K562 (cell line): ENCODE data around the gene OOSP1. TPM values are rescaled to one million over a fixed set of nuclear protein-coding genes. Genes with fewer than 3 reads are reported as not detected.

Source experiments
- ATAC-seq: fragments of 200-7000 bp; cut with Tn5 transposase; 3 replicates; pipeline ENCODE4 v1.9.1; 2020; ENCODE audit warnings: moderate library complexity
- BruUV-seq: library from RNA; stranded (reverse); fragments of 400-500 nt; replicated peaks from 2 replicates; lab custom pipeline; 2021; lab: Mats Ljungman, UMichigan
- CTCF ChIA-PET: fragments of 300-600 bp; formaldehyde crosslinking; extraction: SDS; loops from one replicate; lab custom pipeline; 2021; ENCODE audit warnings: low intra/inter-chr PET ratio; lab: Yijun Ruan, JAX
- POLR2A ChIA-PET: fragments of 300-600, 350-650 bp; sonication (Branson Sonifier 250); formaldehyde crosslinking; extraction: SDS; loops from one replicate; lab custom pipeline; 2021; ENCODE audit warnings: antibody characterized with exemption, inconsistent platforms; lab: Yijun Ruan, JAX
- DNase-seq, 4 experiments: peaks; one replicate each; pipeline versions ENCODE4 v3.0.0 to v3.0.0-alpha.2; 2011 to 2018; ENCODE audit warnings: low spot score in 3 of 4, mixed read lengths in 3 of 4; ENCODE audit errors: extremely low read depth in 1 of 4
- FAIRE-seq: peaks from 2 replicates; lab custom pipeline; 2011; peaks lifted over from hg19 to GRCh38; lab: Jason Lieb, UNC
- H2AFZ ChIP-seq: 2 replicates; pipeline ENCODE4 v1.6.0; 2011; ENCODE audit warnings: low read depth, low read length, control low read depth, inconsistent platforms
- H3K27ac ChIP-seq: fragments of 200-600 bp; 3 replicates; pipeline ENCODE4 v1.8.0; 2011; ENCODE audit warnings: low read depth, mild to moderate bottlenecking, control low read depth, inconsistent platforms, low read length, moderate library complexity, mixed read lengths; ENCODE audit errors: extremely low read depth
- H3K27me3 ChIP-seq, 2 experiments: fragments of 300-600 bp in 1 of 2; 2 replicates in 1 of 2; 3 replicates in 1 of 2; pipeline versions ENCODE4 v1.6.0 to v1.8.0; 2011; ENCODE audit warnings: inconsistent platforms in 2 of 2, low read length in 2 of 2, mild to moderate bottlenecking in 1 of 2, mixed read lengths in 1 of 2, moderate library complexity in 1 of 2; ENCODE audit not compliant: control insufficient read depth in 2 of 2, insufficient read depth in 2 of 2
- H3K36me3 ChIP-seq: fragments of 300-600 bp; 3 replicates; pipeline ENCODE4 v1.8.0; 2011; ENCODE audit warnings: mild to moderate bottlenecking, low read length, inconsistent platforms; ENCODE audit not compliant: control insufficient read depth, insufficient read depth
- H3K4me1 ChIP-seq, 2 experiments: fragments of 200-600 bp in 1 of 2; replicated peaks in 1 of 2; 2 replicates in 1 of 2; 3 replicates in 1 of 2; pipeline versions ENCODE4 v1.5.1 to v1.8.0; 2011; ENCODE audit warnings: inconsistent platforms in 2 of 2, low read length in 2 of 2, mild to moderate bottlenecking in 1 of 2, mixed read lengths in 1 of 2, moderate library complexity in 1 of 2; ENCODE audit not compliant: control insufficient read depth in 2 of 2, insufficient read depth in 2 of 2
- H3K4me2 ChIP-seq: 2 replicates; pipeline ENCODE4 v1.6.1; 2011; ENCODE audit warnings: low read length, control low read depth, inconsistent platforms, mixed read lengths; ENCODE audit not compliant: insufficient read depth
- H3K4me3 ChIP-seq: fragments of 200-600 bp; sonication (generic), shearing (Covaris generic); 2 replicates; pipeline ENCODE4 v1.5.1; 2016; ENCODE audit warnings: control low read depth, inconsistent platforms
- H3K79me2 ChIP-seq: fragments of 200-600 bp; 3 replicates; pipeline ENCODE4 v1.8.0; 2011; ENCODE audit warnings: low read length, inconsistent platforms; ENCODE audit not compliant: control insufficient read depth, insufficient read depth
- H3K9ac ChIP-seq, 2 experiments: 2 replicates each; pipeline versions ENCODE4 v1.6.0 to v1.6.1; 2011; ENCODE audit warnings: low read depth in 2 of 2, low read length in 2 of 2, control low read depth in 1 of 2, inconsistent platforms in 1 of 2, mild to moderate bottlenecking in 1 of 2, mixed read lengths in 1 of 2; ENCODE audit not compliant: insufficient read depth in 1 of 2
- H3K9me1 ChIP-seq: one replicate; pipeline ENCODE4 v1.6.0; 2011; ENCODE audit warnings: inconsistent platforms, mild to moderate bottlenecking, low read length, moderate library complexity; ENCODE audit not compliant: control insufficient read depth, insufficient read depth
- H3K9me3 ChIP-seq: replicated peaks from 2 replicates; pipeline ENCODE4 v1.5.1; 2011; ENCODE audit warnings: low read depth, low read length, inconsistent platforms; ENCODE audit not compliant: control insufficient read depth, insufficient read depth
- H4K20me1 ChIP-seq: replicated peaks from 2 replicates; pipeline ENCODE4 v1.6.1; 2011; ENCODE audit warnings: low read length, inconsistent platforms, mixed read lengths; ENCODE audit not compliant: control insufficient read depth, insufficient read depth
- BACH1 ChIP-seq: fragments of 200-800 bp; sonication (Bioruptor generic); IDR thresholded peaks from 2 replicates; pipeline ENCODE4 v1.6.1; 2016; ENCODE audit warnings: missing genetic modification characterization, missing compliant biosample characterization
- EHMT2 ChIP-seq: fragments of 450-650 bp; IDR thresholded peaks from 2 replicates; pipeline ENCODE4 v1.6.1; 2018; ENCODE audit warnings: antibody characterized with exemption
- FIP1L1 ChIP-seq: fragments of 200-400 bp; formaldehyde crosslinking; IDR thresholded peaks from 2 replicates; pipeline ENCODE4 v1.6.1; 2018; ENCODE audit warnings: mild to moderate bottlenecking, low read depth, low read length; ENCODE audit not compliant: poor library complexity, severe bottlenecking
- FOXJ3 ChIP-seq: sonication (generic); formaldehyde crosslinking; IDR thresholded peaks from 2 replicates; pipeline ENCODE4 v1.4.0; 2020; ENCODE audit warnings: mild to moderate bottlenecking, missing genetic modification reagents
- JUND ChIP-seq, 2 experiments: IDR thresholded peaks; 2 replicates in 1 of 2; 3 replicates in 1 of 2; pipeline ENCODE4 v1.6.1; 2011; ENCODE audit warnings: borderline replicate concordance in 2 of 2, low read depth in 2 of 2, low read length in 2 of 2, improper control_type of control experiment in 1 of 2, missing biosample characterization in 1 of 2, missing genetic modification characterization in 1 of 2, missing genetic modification reagents in 1 of 2
- KAT8 ChIP-seq: fragments of 450-650 bp; IDR thresholded peaks from 2 replicates; pipeline ENCODE4 v1.6.1; 2016; ENCODE audit warnings: low read depth, mild to moderate bottlenecking
- MED1 ChIP-seq: sonication (generic); formaldehyde crosslinking; IDR thresholded peaks from 2 replicates; pipeline ENCODE4 v1.8.1; 2023; ENCODE audit warnings: missing genetic modification reagents, borderline replicate concordance
- NBN ChIP-seq: fragments of 450-650 bp; IDR thresholded peaks from 2 replicates; pipeline ENCODE4 v1.6.1; 2016; ENCODE audit warnings: low read depth, mild to moderate bottlenecking
- NR4A1 ChIP-seq, 2 experiments: fragments of 250-450 bp in 1 of 2; fragments of 450-650 bp in 1 of 2; sonication (Bioruptor Pico) in 1 of 2; IDR thresholded peaks; 2 replicates each; pipeline versions ENCODE4 v1.4.0 to v1.6.1; 2016 to 2020; ENCODE audit warnings: mild to moderate bottlenecking in 2 of 2, missing compliant biosample characterization in 1 of 2, missing genetic modification characterization in 1 of 2, moderate library complexity in 1 of 2
- NRF1 ChIP-seq, 2 experiments: fragments of 450-650 bp; IDR thresholded peaks in 1 of 2; conservative IDR thresholded peaks in 1 of 2; 2 replicates each; pipeline ENCODE4 v1.6.1; 2014; ENCODE audit warnings: mild to moderate bottlenecking in 2 of 2
- SMARCC2 ChIP-seq: fragments of 450-650 bp; IDR thresholded peaks from 2 replicates; pipeline ENCODE4 v1.6.1; 2017; ENCODE audit warnings: antibody characterized with exemption, moderate library complexity, mild to moderate bottlenecking, low read depth
- WGBS: fragments of 100-300 bp; shearing (Covaris generic); methylation state at CpG from one replicate; pipeline ENCODE4 v1.1.6; 2016; ENCODE audit warnings: low coverage, mixed read lengths; ENCODE audit not compliant: insufficient coverage; ENCODE audit errors: missing lambda C conversion rate; 5-methylcytosine and 5-hydroxymethylcytosine counted together
- in situ Hi-C: fragments of 300-500 bp; cut with MboI; formaldehyde crosslinking; loops from 4 replicates; pipeline ENCODE4 v1.15.0; 2018; ENCODE audit warnings: inconsistent platforms, mixed read lengths
- intact Hi-C: fragments of 100-400 bp; cut with micrococcal nuclease; formaldehyde crosslinking; loops from 2 replicates; pipeline ENCODE4 v1.14.2; 2022
- polyA plus RNA-seq, 8 experiments: library from polyadenylated mRNA; depleted of rRNA in 4 of 8; stranded (reverse) in 5 of 8; unstranded in 3 of 8; fragments of >200 nt; fragmentation: Nextera tagmentation in 2 of 8; fragmentation: Illumina TruSeq in 1 of 8; extraction: Ambion mirVana in 2 of 8; extraction: Trizol in 1 of 8; gene quantifications; 2 replicates each; pipeline versions ENCODE4 v1.2.1 to v1.2.3, GENCODE V29; 2011 to 2014; ENCODE audit warnings: inconsistent platforms in 1 of 8, missing spikeins in 1 of 8
- total RNA-seq, 7 experiments: library from RNA; depleted of rRNA in 6 of 7; stranded (reverse); fragments of >200 nt in 6 of 7; fragmentation: Illumina TruSeq in 2 of 7; extraction: Trizol in 2 of 7; gene quantifications; 2 replicates each; pipeline versions ENCODE4 v1.2.1 to v1.2.3, GENCODE V29; 2011 to 2021; ENCODE audit warnings: low replicate concordance in 1 of 7
- TF ChIP-seq, protein P1 (sequence below), 2 experiments: fragments of 450-650 bp; conservative IDR thresholded peaks; 2 replicates each; pipeline ENCODE4 v1.6.1; 2017; ENCODE audit warnings: mild to moderate bottlenecking in 2 of 2, moderate library complexity in 2 of 2
- TF ChIP-seq, protein P2 (sequence below): fragments of 450-650 bp; formaldehyde crosslinking; IDR thresholded peaks from 2 replicates; pipeline ENCODE4 v1.4.0; 2022; ENCODE audit warnings: missing genetic modification characterization
- TF ChIP-seq, protein P3 (sequence below): fragments of 450-650 bp; conservative IDR thresholded peaks from 2 replicates; pipeline ENCODE4 v1.6.1; 2016; ENCODE audit warnings: missing genetic modification characterization, low read depth, mild to moderate bottlenecking, missing compliant biosample characterization, moderate library complexity
- TF ChIP-seq, protein P4 (sequence below), 3 experiments: fragments of 200-800 bp in 1 of 3; sonication (Bioruptor generic) in 1 of 3; sonication (generic) in 1 of 3; formaldehyde crosslinking in 1 of 3; IDR thresholded peaks; 2 replicates each; pipeline versions ENCODE4 v1.6.1 to v1.8.0; 2016 to 2022; ENCODE audit warnings: mild to moderate bottlenecking in 2 of 3, missing compliant biosample characterization in 2 of 3, missing genetic modification characterization in 2 of 3, missing genetic modification reagents in 1 of 3

Gene OOSP1
- total and polyA plus RNA-seq, 9 of the 15 experiments (the other 6 are each of a cell fraction or from before 2014, with no cell fraction given), result 0.14 to 3.0 (median 0.61) TPM

DNA sequence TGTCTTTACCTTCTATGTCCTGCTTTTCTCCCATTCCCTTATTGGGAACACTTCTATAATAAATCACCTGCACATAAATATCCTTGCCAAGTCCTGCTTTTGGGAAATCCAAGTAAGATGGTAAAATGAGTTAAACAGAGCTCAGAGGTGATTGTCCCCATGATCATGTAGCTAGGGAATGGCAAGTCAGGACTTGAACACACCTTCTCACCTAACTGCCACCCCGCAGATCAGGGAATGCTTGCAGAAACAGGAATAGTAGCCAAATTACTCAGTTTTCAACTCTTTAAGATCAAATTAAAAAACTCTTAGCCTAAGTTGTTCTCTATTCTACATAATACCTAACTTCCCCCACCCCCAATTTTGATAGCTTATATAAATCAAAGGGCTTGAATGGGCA, 43.6 kb upstream of the OOSP1 start:
- ChIA-PET CTCF (interaction anchor here (0.7 kb wide), 1 partner anchor 73 kb away, joined by 3 read pairs; no protein-coding TSS in a partner anchor), POLR2A (interaction anchor here (0.6 to 1.0 kb wide), 2 partner anchors 8 to 302 kb away, joined by 3 read pairs; no protein-coding TSS in a partner anchor)
- ATAC-seq (no peak), DNase-seq (no peak), FAIRE-seq (no peak)
- in situ Hi-C loops, result no loop called here
- Histone ChIP-seq H3K4me2 (no peak overlapping the region), H3K27me3 (no peaks in the 10 kb centered on the region), H3K9me3 (no peaks in the 10 kb centered on the region), H3K9me1 (no peaks in the 10 kb centered on the region), H3K4me3 (no peak overlapping the region), H3K79me2 (no peaks in the 10 kb centered on the region), H3K4me1 (peaks cover 9 to 12% of the 10 kb centered on the region in 2 experiments; a peak in 4 of 5 replicates), H3K9ac (no peak overlapping the region), H3K27ac (no peak overlapping the region), H3K36me3 (no peaks in the 10 kb centered on the region), H2AFZ (no peak overlapping the region), H4K20me1 (no peaks in the 10 kb centered on the region)
- no TSS peak for BruUV-seq
- intact Hi-C loops, result no loop called here
- WGBS, result 29% methylated on average over 1 of the region's 1 CpG
- TF ChIP-seq FIP1L1 (no peak), JUND (IDR thresholded peaks at IDR 0.05; ENCODE audit: borderline replicate concordance, low read depth, low read length) (no peak), JUND (tag; IDR thresholded peaks at IDR 0.05; ENCODE audit: borderline replicate concordance, low read depth, low read length) (no peak), FOXJ3 (no peak), MED1 (CRISPR knock-in tag) (no peak), NBN (no peak), NRF1 (conservative IDR thresholded peaks at IDR 0.05 in 1 of 2, IDR thresholded peaks at IDR 0.05 in 1 of 2) (no peak), SMARCC2 (no peak), KAT8 (no peak), BACH1 (tag) (no peak), EHMT2 (no peak), NR4A1 (CRISPR knock-in tag; IDR thresholded peaks at IDR 0.05) (no peak), NR4A1 (tag; IDR thresholded peaks at IDR 0.05) (no peak)
- TF ChIP-seq, protein P1, sequence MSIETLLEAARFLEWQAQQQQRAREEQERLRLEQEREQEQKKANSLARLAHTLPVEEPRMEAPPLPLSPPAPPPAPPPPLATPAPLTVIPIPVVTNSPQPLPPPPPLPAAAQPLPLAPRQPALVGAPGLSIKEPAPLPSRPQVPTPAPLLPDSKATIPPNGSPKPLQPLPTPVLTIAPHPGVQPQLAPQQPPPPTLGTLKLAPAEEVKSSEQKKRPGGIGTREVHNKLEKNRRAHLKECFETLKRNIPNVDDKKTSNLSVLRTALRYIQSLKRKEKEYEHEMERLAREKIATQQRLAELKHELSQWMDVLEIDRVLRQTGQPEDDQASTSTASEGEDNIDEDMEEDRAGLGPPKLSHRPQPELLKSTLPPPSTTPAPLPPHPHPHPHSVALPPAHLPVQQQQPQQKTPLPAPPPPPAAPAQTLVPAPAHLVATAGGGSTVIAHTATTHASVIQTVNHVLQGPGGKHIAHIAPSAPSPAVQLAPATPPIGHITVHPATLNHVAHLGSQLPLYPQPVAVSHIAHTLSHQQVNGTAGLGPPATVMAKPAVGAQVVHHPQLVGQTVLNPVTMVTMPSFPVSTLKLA (conservative IDR thresholded peaks at IDR 0.05), result no peak
- TF ChIP-seq, protein P2, sequence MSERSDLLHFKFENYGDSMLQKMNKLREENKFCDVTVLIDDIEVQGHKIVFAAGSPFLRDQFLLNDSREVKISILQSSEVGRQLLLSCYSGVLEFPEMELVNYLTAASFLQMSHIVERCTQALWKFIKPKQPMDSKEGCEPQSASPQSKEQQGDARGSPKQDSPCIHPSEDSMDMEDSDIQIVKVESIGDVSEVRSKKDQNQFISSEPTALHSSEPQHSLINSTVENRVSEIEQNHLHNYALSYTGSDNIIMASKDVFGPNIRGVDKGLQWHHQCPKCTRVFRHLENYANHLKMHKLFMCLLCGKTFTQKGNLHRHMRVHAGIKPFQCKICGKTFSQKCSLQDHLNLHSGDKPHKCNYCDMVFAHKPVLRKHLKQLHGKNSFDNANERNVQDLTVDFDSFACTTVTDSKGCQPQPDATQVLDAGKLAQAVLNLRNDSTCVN, result no peak
- TF ChIP-seq, protein P3, sequence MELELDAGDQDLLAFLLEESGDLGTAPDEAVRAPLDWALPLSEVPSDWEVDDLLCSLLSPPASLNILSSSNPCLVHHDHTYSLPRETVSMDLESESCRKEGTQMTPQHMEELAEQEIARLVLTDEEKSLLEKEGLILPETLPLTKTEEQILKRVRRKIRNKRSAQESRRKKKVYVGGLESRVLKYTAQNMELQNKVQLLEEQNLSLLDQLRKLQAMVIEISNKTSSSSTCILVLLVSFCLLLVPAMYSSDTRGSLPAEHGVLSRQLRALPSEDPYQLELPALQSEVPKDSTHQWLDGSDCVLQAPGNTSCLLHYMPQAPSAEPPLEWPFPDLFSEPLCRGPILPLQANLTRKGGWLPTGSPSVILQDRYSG (tag), result no peak
- TF ChIP-seq, protein P4, sequence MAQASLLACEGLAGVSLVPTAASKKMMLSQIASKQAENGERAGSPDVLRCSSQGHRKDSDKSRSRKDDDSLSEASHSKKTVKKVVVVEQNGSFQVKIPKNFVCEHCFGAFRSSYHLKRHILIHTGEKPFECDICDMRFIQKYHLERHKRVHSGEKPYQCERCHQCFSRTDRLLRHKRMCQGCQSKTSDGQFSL (CRISPR knock-in tag; IDR thresholded peaks at IDR 0.05), result no peak
- TF ChIP-seq, protein P4 (tag; IDR thresholded peaks at IDR 0.05), result no peak
